HepG2 (cell line): ENCODE results near the gene COMMD7. TPM values are rescaled to one million over a fixed set of nuclear protein-coding genes. Genes with fewer than 3 reads are reported as not detected.

Experiments used
- BCL6 ChIP-seq: IDR thresholded peaks from 2 replicates; pipeline ENCODE4 v1.6.1; 2016; ENCODE audit warnings: missing genetic modification reagents, missing compliant biosample characterization
- HES4 ChIP-seq: sonication (generic); formaldehyde crosslinking; IDR thresholded peaks from 2 replicates; pipeline ENCODE4 v1.9.0; 2021; ENCODE audit warnings: mild to moderate bottlenecking, missing genetic modification reagents, borderline replicate concordance
- HNF4A ChIP-seq: sonication (generic); formaldehyde crosslinking; IDR thresholded peaks from 2 replicates; pipeline ENCODE4 v1.4.0; 2020; ENCODE audit warnings: missing genetic modification reagents
- KLF15 ChIP-seq: sonication (generic); formaldehyde crosslinking; IDR thresholded peaks from 2 replicates; pipeline ENCODE4 v1.8.1; 2023; ENCODE audit warnings: borderline replicate concordance, mild to moderate bottlenecking, inconsistent platforms, missing genetic modification reagents, mixed read lengths
- REPIN1 ChIP-seq: sonication (generic); formaldehyde crosslinking; IDR thresholded peaks from 2 replicates; pipeline ENCODE4 v1.8.0; 2022; ENCODE audit warnings: missing genetic modification reagents, low read depth, mild to moderate bottlenecking, borderline replicate concordance
- SKI ChIP-seq: fragments of 450-650 bp; IDR thresholded peaks from one replicate; pipeline ENCODE4 v1.6.1; 2018; ENCODE audit warnings: mild to moderate bottlenecking; ENCODE audit not compliant: partially characterized antibody
- YEATS4 ChIP-seq: sonication (generic); formaldehyde crosslinking; IDR thresholded peaks from 2 replicates; pipeline ENCODE4 v1.4.0; 2020; ENCODE audit warnings: missing genetic modification reagents, borderline replicate concordance
- ZFX ChIP-seq: sonication (generic); formaldehyde crosslinking; IDR thresholded peaks from 2 replicates; pipeline ENCODE4 v1.4.0; 2020; ENCODE audit warnings: mild to moderate bottlenecking, low read depth, missing genetic modification reagents, moderate library complexity
- ZFY ChIP-seq: sonication (generic); formaldehyde crosslinking; IDR thresholded peaks from 2 replicates; pipeline ENCODE4 v1.4.0; 2020; ENCODE audit warnings: missing genetic modification reagents
- ZKSCAN1 ChIP-seq: fragments of 150-350 bp; IDR thresholded peaks from 2 replicates; pipeline ENCODE4 v1.6.1; 2014; ENCODE audit warnings: low read length
- ZKSCAN8 ChIP-seq: IDR thresholded peaks from 2 replicates; pipeline ENCODE4 v1.6.1; 2016; ENCODE audit warnings: borderline replicate concordance, missing genetic modification reagents, missing compliant biosample characterization
- ZNF207 ChIP-seq: fragments of 450-650 bp; IDR thresholded peaks from 2 replicates; pipeline ENCODE4 v1.6.1; 2016; ENCODE audit warnings: antibody characterized with exemption, borderline replicate concordance
- ZNF251 ChIP-seq: sonication (generic); formaldehyde crosslinking; IDR thresholded peaks from 2 replicates; pipeline ENCODE4 v1.9.0; 2021; ENCODE audit warnings: mild to moderate bottlenecking, missing genetic modification reagents
- ZNF329 ChIP-seq: sonication (generic); formaldehyde crosslinking; IDR thresholded peaks from 2 replicates; pipeline ENCODE4 v1.9.0; 2021; ENCODE audit warnings: low read depth, mild to moderate bottlenecking, missing genetic modification reagents
- ZNF563 ChIP-seq: sonication (generic); formaldehyde crosslinking; IDR thresholded peaks from 2 replicates; pipeline ENCODE4 v1.8.0; 2022; ENCODE audit warnings: mild to moderate bottlenecking, moderate library complexity, missing genetic modification reagents
- ZNF672 ChIP-seq: sonication (generic); formaldehyde crosslinking; IDR thresholded peaks from 2 replicates; pipeline ENCODE4 v1.8.1; 2022; ENCODE audit warnings: missing genetic modification reagents
- ZNF720 ChIP-seq: sonication (generic); formaldehyde crosslinking; IDR thresholded peaks from 2 replicates; pipeline ENCODE4 v1.4.0; 2020; ENCODE audit warnings: missing genetic modification reagents
- ZSCAN22 ChIP-seq: sonication (generic); formaldehyde crosslinking; IDR thresholded peaks from 2 replicates; pipeline ENCODE4 v1.4.0; 2020; ENCODE audit warnings: mild to moderate bottlenecking, missing genetic modification reagents
- polyA plus RNA-seq, 8 experiments: library from polyadenylated mRNA; depleted of rRNA in 3 of 8; stranded (reverse) in 7 of 8; unstranded in 1 of 8; fragments of >200 nt; fragmentation: Illumina TruSeq in 4 of 8; extraction: Trizol in 4 of 8; gene quantifications; 2 replicates each; pipeline versions ENCODE4 v1.2.1 to v1.2.3, GENCODE V29; 2011 to 2016; ENCODE audit warnings: low read depth in 4 of 8, missing spikeins in 1 of 8, mixed read lengths in 1 of 8; ENCODE audit not compliant: insufficient read depth in 1 of 8
- total RNA-seq, 5 experiments: library from RNA; depleted of rRNA; stranded (reverse); fragments of >200 nt; fragmentation: Illumina TruSeq; extraction: Trizol; gene quantifications; 2 replicates each; pipeline ENCODE4 v1.2.3, GENCODE V29; 2016; ENCODE audit warnings: low read depth in 1 of 5
- TF ChIP-seq, protein P1 (sequence below), 2 experiments: sonication (generic) in 1 of 2; formaldehyde crosslinking in 1 of 2; IDR thresholded peaks; 2 replicates each; pipeline versions ENCODE4 v1.6.1 to v1.9.0; 2014 to 2022; ENCODE audit warnings: antibody characterized with exemption in 1 of 2, borderline replicate concordance in 1 of 2, inconsistent platforms in 1 of 2, low read depth in 1 of 2, missing genetic modification reagents in 1 of 2
- TF ChIP-seq, protein P2 (sequence below): sonication (generic); formaldehyde crosslinking; IDR thresholded peaks from 2 replicates; pipeline ENCODE4 v1.4.0; 2020; ENCODE audit warnings: low read depth, mild to moderate bottlenecking, missing genetic modification reagents
- TF ChIP-seq, protein P3 (sequence below): sonication (generic); formaldehyde crosslinking; IDR thresholded peaks from 2 replicates; pipeline ENCODE4 v1.4.0; 2020; ENCODE audit warnings: missing genetic modification reagents

The COMMD7 gene
- total and polyA plus RNA-seq, 2 of the 13 experiments (the other 11 are each of a cell fraction or from before 2014, with no cell fraction given), result 42.1 to 53.3 TPM

GRCh38 chr20:32652739-32653526 lies 90.3 kb downstream of the COMMD7 start (continued):
- TF ChIP-seq, protein P1, sequence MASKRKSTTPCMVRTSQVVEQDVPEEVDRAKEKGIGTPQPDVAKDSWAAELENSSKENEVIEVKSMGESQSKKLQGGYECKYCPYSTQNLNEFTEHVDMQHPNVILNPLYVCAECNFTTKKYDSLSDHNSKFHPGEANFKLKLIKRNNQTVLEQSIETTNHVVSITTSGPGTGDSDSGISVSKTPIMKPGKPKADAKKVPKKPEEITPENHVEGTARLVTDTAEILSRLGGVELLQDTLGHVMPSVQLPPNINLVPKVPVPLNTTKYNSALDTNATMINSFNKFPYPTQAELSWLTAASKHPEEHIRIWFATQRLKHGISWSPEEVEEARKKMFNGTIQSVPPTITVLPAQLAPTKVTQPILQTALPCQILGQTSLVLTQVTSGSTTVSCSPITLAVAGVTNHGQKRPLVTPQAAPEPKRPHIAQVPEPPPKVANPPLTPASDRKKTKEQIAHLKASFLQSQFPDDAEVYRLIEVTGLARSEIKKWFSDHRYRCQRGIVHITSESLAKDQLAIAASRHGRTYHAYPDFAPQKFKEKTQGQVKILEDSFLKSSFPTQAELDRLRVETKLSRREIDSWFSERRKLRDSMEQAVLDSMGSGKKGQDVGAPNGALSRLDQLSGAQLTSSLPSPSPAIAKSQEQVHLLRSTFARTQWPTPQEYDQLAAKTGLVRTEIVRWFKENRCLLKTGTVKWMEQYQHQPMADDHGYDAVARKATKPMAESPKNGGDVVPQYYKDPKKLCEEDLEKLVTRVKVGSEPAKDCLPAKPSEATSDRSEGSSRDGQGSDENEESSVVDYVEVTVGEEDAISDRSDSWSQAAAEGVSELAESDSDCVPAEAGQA (IDR thresholded peaks at IDR 0.05; ENCODE audit: low read depth), result 0 out of 2 replicates have a peak, but pooled peaks have one; percentile 39
- TF ChIP-seq, protein P1 (CRISPR knock-in tag; IDR thresholded peaks at IDR 0.05; ENCODE audit: borderline replicate concordance), result no peak
- TF ChIP-seq ZSCAN22, result no peak
- TF ChIP-seq ZFY (CRISPR knock-in tag), result peak; percentile 39; the same call in 1 of the 2 replicates
- TF ChIP-seq ZNF720 (CRISPR knock-in tag), result no peak
- TF ChIP-seq SKI, result peak; percentile 94
- peak; percentile 45; the same call in 1 of the 2 replicates for TF ChIP-seq ZKSCAN1
- peak; percentile 66; the same call in 1 of the 2 replicates for TF ChIP-seq YEATS4 (CRISPR knock-in tag)
- TF ChIP-seq HES4 (CRISPR knock-in tag), result no peak
- TF ChIP-seq ZNF251, result no peak
- TF ChIP-seq, protein P2, sequence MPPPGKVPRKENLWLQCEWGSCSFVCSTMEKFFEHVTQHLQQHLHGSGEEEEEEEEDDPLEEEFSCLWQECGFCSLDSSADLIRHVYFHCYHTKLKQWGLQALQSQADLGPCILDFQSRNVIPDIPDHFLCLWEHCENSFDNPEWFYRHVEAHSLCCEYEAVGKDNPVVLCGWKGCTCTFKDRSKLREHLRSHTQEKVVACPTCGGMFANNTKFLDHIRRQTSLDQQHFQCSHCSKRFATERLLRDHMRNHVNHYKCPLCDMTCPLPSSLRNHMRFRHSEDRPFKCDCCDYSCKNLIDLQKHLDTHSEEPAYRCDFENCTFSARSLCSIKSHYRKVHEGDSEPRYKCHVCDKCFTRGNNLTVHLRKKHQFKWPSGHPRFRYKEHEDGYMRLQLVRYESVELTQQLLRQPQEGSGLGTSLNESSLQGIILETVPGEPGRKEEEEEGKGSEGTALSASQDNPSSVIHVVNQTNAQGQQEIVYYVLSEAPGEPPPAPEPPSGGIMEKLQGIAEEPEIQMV (CRISPR knock-in tag), result peak; percentile 72; the same call in 1 of the 2 replicates
- peak; percentile 83 for TF ChIP-seq HNF4A
- no peak for TF ChIP-seq ZNF563 (CRISPR knock-in tag)
- TF ChIP-seq, protein P3, sequence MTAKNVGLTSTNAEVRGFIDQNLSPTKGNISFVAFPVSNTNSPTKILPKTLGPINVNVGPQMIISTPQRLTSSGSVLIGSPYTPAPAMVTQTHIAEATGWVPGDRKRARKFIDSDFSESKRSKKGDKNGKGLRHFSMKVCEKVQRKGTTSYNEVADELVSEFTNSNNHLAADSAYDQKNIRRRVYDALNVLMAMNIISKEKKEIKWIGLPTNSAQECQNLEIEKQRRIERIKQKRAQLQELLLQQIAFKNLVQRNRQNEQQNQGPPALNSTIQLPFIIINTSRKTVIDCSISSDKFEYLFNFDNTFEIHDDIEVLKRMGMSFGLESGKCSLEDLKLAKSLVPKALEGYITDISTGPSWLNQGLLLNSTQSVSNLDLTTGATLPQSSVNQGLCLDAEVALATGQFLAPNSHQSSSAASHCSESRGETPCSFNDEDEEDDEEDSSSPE (CRISPR knock-in tag), result peak; percentile 86
- no peak for TF ChIP-seq ZNF672 (CRISPR knock-in tag)
- TF ChIP-seq BCL6 (CRISPR knock-in tag), result peak; percentile 93
- TF ChIP-seq REPIN1 (CRISPR knock-in tag), result peak; percentile 88; the same call in 1 of the 2 replicates
- no peak for TF ChIP-seq ZNF207
- peak; percentile 78; the same call in 1 of the 2 replicates for TF ChIP-seq ZKSCAN8 (CRISPR knock-in tag)
- TF ChIP-seq ZNF329 (CRISPR knock-in tag), result no peak
- TF ChIP-seq KLF15, result no peak
- TF ChIP-seq ZFX (CRISPR knock-in tag), result peak; percentile 72; the same call in 1 of the 2 replicates
